ENCODE results near the gene OR52D1.

The OR52D1 gene

GRCh38 chr11:5500393-5500801 is 11.9 kb downstream of the OR52D1 start:
- no peak overlapping the region for H3K4me3 Mint-ChIP-seq
- ATAC-seq (replicated peaks) = peak; percentile 60 to 75
- H3K36me3 Mint-ChIP-seq = no peaks in the 10 kb centered on the region
- H3K9me3 Mint-ChIP-seq = no peaks in the 10 kb centered on the region
- H3K4me1 Mint-ChIP-seq = peaks cover 2 to 10% of the 10 kb centered on the region in 2 donors
- no peak for DNase-seq
- H3K27me3 Mint-ChIP-seq = peaks cover 11 to 14% of the 10 kb centered on the region in 2 donors
- H3K27ac Mint-ChIP-seq = no peak overlapping the region

GRCh38 chr11:5504403-5504921 is 16.0 kb downstream of the OR52D1 start:
- peaks cover 11 to 14% of the 10 kb centered on the region in 2 donors for H3K27me3 Mint-ChIP-seq
- ATAC-seq (replicated peaks) (no peak), DNase-seq (no peak)
- no peaks in the 10 kb centered on the region for H3K36me3 Mint-ChIP-seq
- peaks cover 2 to 10% of the 10 kb centered on the region in 2 donors for H3K4me1 Mint-ChIP-seq
- H3K27ac Mint-ChIP-seq = no peak overlapping the region
- no peak overlapping the region for H3K4me3 Mint-ChIP-seq
- no peaks in the 10 kb centered on the region for H3K9me3 Mint-ChIP-seq

GRCh38 chr11:5505363-5506048 is 17.0 kb downstream of the OR52D1 start:
- H3K27ac Mint-ChIP-seq = no peak overlapping the region
- DNase-seq = no peak
- peaks cover 2 to 9% of the 10 kb centered on the region in 2 donors for H3K4me1 Mint-ChIP-seq
- no peak overlapping the region for H3K4me3 Mint-ChIP-seq
- H3K27me3 Mint-ChIP-seq = peaks cover 11 to 14% of the 10 kb centered on the region in 2 donors
- no peaks in the 10 kb centered on the region for H3K36me3 Mint-ChIP-seq
- no peak for ATAC-seq (replicated peaks)
- no peaks in the 10 kb centered on the region for H3K9me3 Mint-ChIP-seq

DNA sequence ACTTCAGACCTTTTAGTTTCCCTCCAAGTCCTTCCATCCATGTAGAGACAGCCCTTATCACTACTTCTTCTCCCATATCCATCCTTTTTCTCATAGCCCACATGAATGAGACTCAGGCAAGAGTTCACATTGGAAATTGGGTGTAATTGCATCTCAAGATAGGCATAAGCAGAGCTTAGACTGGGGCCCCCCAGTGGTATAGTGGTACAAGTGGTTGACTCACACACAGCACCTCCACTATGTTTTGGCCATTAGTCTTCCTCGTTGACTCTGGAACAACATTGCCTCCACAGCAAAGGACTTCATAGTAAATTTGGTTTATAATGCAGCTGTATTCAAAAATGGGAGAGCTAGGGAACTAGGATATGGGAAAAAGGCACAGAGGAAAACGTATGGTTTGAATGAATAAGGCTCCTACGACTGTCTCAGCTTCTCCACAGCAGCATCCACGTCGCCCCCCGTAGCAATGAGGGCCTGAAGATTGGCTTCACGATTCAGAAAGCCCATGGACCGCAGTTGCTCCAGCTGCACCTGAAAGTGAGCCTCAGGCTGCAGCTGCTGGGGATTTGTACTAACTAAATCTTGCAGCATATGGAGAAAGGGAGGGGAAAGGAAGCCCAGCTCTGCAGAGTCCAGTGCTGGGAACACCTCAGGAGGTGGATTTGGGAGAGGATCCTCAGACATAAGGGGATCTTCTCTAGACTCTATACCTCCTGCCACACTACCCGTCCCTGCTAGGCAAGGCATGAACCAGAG is 18.9 kb downstream of the OR52D1 start:
- Mint-ChIP-seq H3K27ac (no peak overlapping the region), H3K36me3 (no peaks in the 10 kb centered on the region), H3K27me3 (peaks cover 5 to 9% of the 10 kb centered on the region in 2 donors), H3K9me3 (no peaks in the 10 kb centered on the region), H3K4me3 (no peak overlapping the region), H3K4me1 (peaks cover 0 to 5% of the 10 kb centered on the region in 2 donors)
- ATAC-seq (replicated peaks) (no peak), DNase-seq (no peak)

GRCh38 chr11:5507933-5508305 is 19.4 kb downstream of the OR52D1 start:
- H3K4me3 Mint-ChIP-seq = no peak overlapping the region
- no peaks in the 10 kb centered on the region for H3K9me3 Mint-ChIP-seq
- H3K27me3 Mint-ChIP-seq = peaks cover 4 to 9% of the 10 kb centered on the region in 2 donors
- DNase-seq (no peak), ATAC-seq (replicated peaks) (no peak)
- H3K36me3 Mint-ChIP-seq = no peaks in the 10 kb centered on the region
- no peak overlapping the region for H3K27ac Mint-ChIP-seq
- peaks cover 0 to 5% of the 10 kb centered on the region in 2 donors for H3K4me1 Mint-ChIP-seq

DNA sequence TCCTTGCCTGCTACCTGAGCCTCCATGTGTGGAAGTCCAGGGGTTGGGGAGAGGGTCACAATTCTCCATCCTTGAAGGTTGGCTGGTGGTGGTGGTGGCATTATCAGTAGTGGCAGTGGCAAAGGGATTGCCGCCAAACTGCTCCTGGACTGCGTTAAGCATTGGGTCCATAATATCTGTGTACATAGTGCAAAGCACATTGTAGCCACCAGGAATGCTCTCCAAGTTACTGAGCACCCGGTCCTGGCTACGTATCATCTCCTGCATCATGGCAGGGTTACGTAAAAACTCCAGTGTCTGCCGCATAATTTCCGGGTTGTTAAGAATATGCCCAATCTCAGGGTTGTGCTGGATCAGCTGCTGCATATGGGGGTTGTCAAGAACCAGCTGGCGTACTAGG is 20.1 kb downstream of the OR52D1 start:
- Mint-ChIP-seq H3K4me1 (peaks cover 0 to 5% of the 10 kb centered on the region in 2 donors), H3K36me3 (no peaks in the 10 kb centered on the region), H3K4me3 (no peak overlapping the region), H3K9me3 (no peaks in the 10 kb centered on the region), H3K27ac (no peak overlapping the region), H3K27me3 (peaks cover 4 to 9% of the 10 kb centered on the region in 2 donors)
- ATAC-seq (replicated peaks) = no peak
- no peak for DNase-seq

- Mint-ChIP-seq H3K27ac (no peak within 1 kb of the TSS), H3K4me1 (no peaks in the 10 kb centered on the region), H3K4me3 (no peak within 1 kb of the TSS), H3K9me3 (no peaks in the 10 kb centered on the region), H3K36me3 (no peaks in the 10 kb centered on the region), H3K27me3 (peaks cover under 1 to 5% of the 10 kb centered on the region in 2 donors)
- DNase-seq = no peak
- no peak for ATAC-seq (replicated peaks)
Measured at GRCh38 chr11:5509803-5510202, 21.3 kb downstream of the OR52D1 start, which contains the start of gene UBQLN3. UBQLN3 (minus strand) TSS chr11:5509957; CDS start chr11:5509558, 399 bp downstream.

GRCh38 chr11:5514841-5515240 is 26.4 kb downstream of the OR52D1 start:
- H3K27me3 Mint-ChIP-seq = no peaks in the 10 kb centered on the region
- no peaks in the 10 kb centered on the region for H3K9me3 Mint-ChIP-seq
- no peak overlapping the region for H3K4me3 Mint-ChIP-seq
- H3K4me1 Mint-ChIP-seq = no peaks in the 10 kb centered on the region
- ATAC-seq (replicated peaks) (no peak), DNase-seq (no peak)
- no peak overlapping the region for H3K27ac Mint-ChIP-seq
- no peaks in the 10 kb centered on the region for H3K36me3 Mint-ChIP-seq

DNA sequence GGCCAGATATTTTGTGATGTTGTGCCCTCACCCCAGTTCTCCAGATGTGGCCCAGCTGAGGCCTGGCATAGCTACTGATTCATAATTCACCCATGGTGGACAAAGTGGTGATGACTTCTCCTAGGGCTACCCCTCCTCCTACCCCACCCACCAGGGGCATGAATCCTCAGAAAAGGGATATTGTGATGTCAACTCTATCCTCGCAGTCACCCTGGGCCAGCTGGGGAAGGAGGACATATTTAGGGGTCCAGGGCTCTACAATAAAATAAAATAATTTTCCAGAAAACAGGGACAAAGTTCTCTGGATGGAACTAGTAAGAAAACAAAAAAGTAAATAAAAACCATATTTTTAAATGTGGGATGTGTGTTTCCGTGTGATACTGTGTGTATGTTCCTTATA is 28.1 kb downstream of the OR52D1 start, which contains the start of gene UBQLNL:
Gene UBQLNL, minus strand, starts transcription at position 101 of the 400 bp plus-strand sequence. CDS start 258 bp downstream, outside the sequence.
- no peaks in the 10 kb centered on the region for H3K9me3 Mint-ChIP-seq
- no peaks in the 10 kb centered on the region for H3K27me3 Mint-ChIP-seq
- no peaks in the 10 kb centered on the region for H3K4me1 Mint-ChIP-seq
- no peak within 1 kb of the TSS for H3K4me3 Mint-ChIP-seq
- no peak for ATAC-seq (replicated peaks)
- H3K27ac Mint-ChIP-seq = no peak within 1 kb of the TSS
- no peaks in the 10 kb centered on the region for H3K36me3 Mint-ChIP-seq
- no peak for DNase-seq

- DNase-seq (no peak), ATAC-seq (replicated peaks) (no peak)
- no peaks in the 10 kb centered on the region for H3K27me3 Mint-ChIP-seq
- no peaks in the 10 kb centered on the region for H3K4me1 Mint-ChIP-seq
- no peak overlapping the region for H3K27ac Mint-ChIP-seq
- no peak overlapping the region for H3K4me3 Mint-ChIP-seq
- no peaks in the 10 kb centered on the region for H3K9me3 Mint-ChIP-seq
- no peaks in the 10 kb centered on the region for H3K36me3 Mint-ChIP-seq
Measured at GRCh38 chr11:5521540-5521939, 33.1 kb downstream of the OR52D1 start.

DNA sequence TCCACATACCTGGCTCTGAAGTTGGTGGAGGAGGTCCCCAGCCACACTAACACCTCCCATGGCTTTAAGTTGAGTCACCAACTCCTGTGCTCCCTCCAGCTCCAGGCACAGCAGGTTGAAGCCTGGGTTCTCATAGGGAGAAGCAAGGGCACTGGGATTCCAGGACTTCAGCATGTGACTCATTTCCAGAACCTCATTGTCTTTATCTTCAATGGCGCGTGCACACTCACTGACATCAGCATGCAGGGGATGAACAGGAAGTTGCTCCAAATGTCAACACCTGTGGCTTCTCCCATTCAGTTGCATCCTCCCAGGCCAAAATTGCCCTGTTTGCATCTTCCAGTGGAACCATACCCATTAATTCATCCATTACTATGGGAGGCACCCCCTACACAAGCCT is 33.8 kb downstream of the OR52D1 start:
- DNase-seq (no peak), ATAC-seq (replicated peaks) (no peak)
- H3K4me3 Mint-ChIP-seq = no peak overlapping the region
- no peaks in the 10 kb centered on the region for H3K4me1 Mint-ChIP-seq
- H3K36me3 Mint-ChIP-seq = no peaks in the 10 kb centered on the region
- no peaks in the 10 kb centered on the region for H3K27me3 Mint-ChIP-seq
- no peaks in the 10 kb centered on the region for H3K9me3 Mint-ChIP-seq
- H3K27ac Mint-ChIP-seq = no peak overlapping the region

DNA sequence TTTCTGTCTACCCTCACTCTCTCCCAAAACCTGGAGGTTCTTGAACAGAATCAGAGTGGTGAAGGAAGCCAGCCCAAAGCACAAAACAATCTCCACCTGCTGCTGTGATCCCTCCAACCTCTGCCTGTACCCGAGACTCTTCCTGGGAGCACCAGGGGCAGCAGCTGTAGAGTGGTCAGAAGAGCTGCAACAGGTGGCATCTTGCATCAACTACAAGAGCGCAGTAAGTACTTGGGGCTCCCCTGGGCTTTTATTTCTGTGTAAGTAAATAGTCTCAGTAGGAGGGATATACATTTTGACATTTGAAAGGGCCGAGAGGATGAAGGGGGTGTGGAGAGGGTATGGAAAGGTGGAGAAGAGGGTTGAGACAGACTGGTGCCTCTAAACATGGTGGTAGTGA is 36.3 kb downstream of the OR52D1 start:
- no peaks in the 10 kb centered on the region for H3K9me3 Mint-ChIP-seq
- ATAC-seq (replicated peaks) (no peak), DNase-seq (no peak)
- H3K27ac Mint-ChIP-seq = no peak overlapping the region
- no peaks in the 10 kb centered on the region for H3K27me3 Mint-ChIP-seq
- no peaks in the 10 kb centered on the region for H3K4me1 Mint-ChIP-seq
- H3K4me3 Mint-ChIP-seq = no peak overlapping the region
- H3K36me3 Mint-ChIP-seq = no peaks in the 10 kb centered on the region

- Mint-ChIP-seq H3K4me3 (no peak overlapping the region), H3K4me1 (no peaks in the 10 kb centered on the region), H3K27me3 (no peaks in the 10 kb centered on the region), H3K27ac (no peak overlapping the region), H3K9me3 (no peaks in the 10 kb centered on the region), H3K36me3 (no peaks in the 10 kb centered on the region)
- DNase-seq (no peak), ATAC-seq (replicated peaks) (no peak)
Measured at GRCh38 chr11:5527716-5528115, 39.2 kb downstream of the OR52D1 start.

DNA sequence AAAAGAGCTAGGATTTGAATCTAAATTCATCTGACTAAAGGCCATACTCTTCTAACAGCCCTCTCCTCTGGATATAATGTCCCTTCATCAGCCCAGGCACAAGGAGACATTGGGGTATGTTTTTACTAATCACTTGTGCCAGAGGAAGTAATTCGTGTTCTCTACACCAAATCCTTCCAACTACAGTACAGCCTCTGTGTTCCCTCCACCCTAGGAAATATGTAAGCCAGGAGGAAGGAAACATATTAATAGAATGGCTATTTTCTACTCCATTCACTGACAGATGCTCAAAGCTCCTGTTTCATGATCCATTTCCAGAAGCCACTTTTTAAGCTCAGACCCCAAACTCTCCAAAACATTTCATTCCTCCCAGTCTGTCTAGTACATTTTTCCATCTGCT is 40.0 kb downstream of the OR52D1 start:
- Mint-ChIP-seq H3K27me3 (no peaks in the 10 kb centered on the region), H3K27ac (no peak overlapping the region), H3K4me3 (no peak overlapping the region), H3K4me1 (no peaks in the 10 kb centered on the region), H3K36me3 (no peaks in the 10 kb centered on the region), H3K9me3 (no peaks in the 10 kb centered on the region)
- DNase-seq (no peak), ATAC-seq (replicated peaks) (no peak)

All from stimulated activated naive B cell treated with anti-CD40 and anti-IgM and Interleukin-4, amounts not matched to agents 10 μg/mL and 1 μg/mL and 100 μg/mL, for 72 hours (primary cell).